Neural crest cell (in vitro differentiated cells): ENCODE data around the gene LDLRAD1. TPM values are rescaled to one million over a fixed set of nuclear protein-coding genes. Genes with fewer than 3 reads are reported as not detected.

Experiments used
- DNase-seq: peaks from one replicate; pipeline ENCODE4 v3.0.0; 2021; ENCODE audit warnings: low read depth, mixed read lengths, low spot score
- H3K27ac Mint-ChIP-seq: one replicate; pipeline ENCODE4 v1.8.0; 2021; ENCODE audit warnings: mild to moderate bottlenecking, mixed read lengths; ENCODE audit not compliant: unreplicated experiment
- H3K27me3 Mint-ChIP-seq: 2 replicates; pipeline ENCODE4 v1.8.0; 2021; ENCODE audit warnings: low read depth, mild to moderate bottlenecking, mixed read lengths
- H3K36me3 Mint-ChIP-seq: 2 replicates; pipeline ENCODE4 v1.8.0; 2021; ENCODE audit warnings: low read depth, mild to moderate bottlenecking, mixed read lengths
- H3K4me1 Mint-ChIP-seq: 2 replicates; pipeline ENCODE4 v1.8.0; 2021; ENCODE audit warnings: mixed read lengths
- H3K4me3 Mint-ChIP-seq: one replicate; pipeline ENCODE4 v1.8.0; 2021; ENCODE audit warnings: mild to moderate bottlenecking, mixed read lengths
- H3K9me3 Mint-ChIP-seq: 2 replicates; pipeline ENCODE4 v1.8.0; 2021; ENCODE audit warnings: mixed read lengths
- microRNA-seq: library from miRNA; unstranded; fragments of <30 nt; microRNA quantifications from one replicate; pipeline ENCODE4, GENCODE V29; 2020
- total RNA-seq: library from RNA; stranded (reverse); gene quantifications from 2 replicates; pipeline ENCODE4 v1.2.1, GENCODE V29; 2021
- TF ChIP-seq, protein P1 (sequence below): fragments of 200-600 bp; sonication (generic); conservative IDR thresholded peaks from 2 replicates; pipeline ENCODE4 v1.5.0; 2021; ENCODE audit warnings: antibody characterized with exemption, mild to moderate bottlenecking

The LDLRAD1 gene
- total RNA-seq, 1 donor from 2014 or later: not detected

DNA sequence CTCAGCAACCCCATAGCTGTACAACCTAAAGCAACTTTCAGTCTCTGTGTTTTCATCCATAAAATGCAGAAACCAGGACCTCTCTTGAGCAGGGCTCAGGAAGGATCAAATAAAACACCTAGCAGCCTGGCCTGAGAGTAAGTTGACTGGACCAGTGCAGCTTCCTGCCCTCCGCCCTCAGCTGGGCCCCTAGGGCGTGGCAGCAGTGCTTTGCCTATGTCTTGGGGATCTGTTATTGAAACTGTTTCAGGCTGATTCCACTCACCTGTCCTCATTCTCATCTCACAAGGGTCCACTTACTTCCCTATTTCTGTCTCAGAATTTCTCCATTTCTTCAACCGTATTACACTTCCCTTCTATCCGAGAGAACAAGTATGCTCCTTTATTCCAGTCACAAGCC, 54.5 kb downstream of the LDLRAD1 start:
- Mint-ChIP-seq H3K27me3 (no peaks in the 10 kb centered on the region), H3K4me3 (no peak overlapping the region), H3K36me3 (peaks cover 10% of the 10 kb centered on the region), H3K9me3 (no peaks in the 10 kb centered on the region), H3K27ac (no peak overlapping the region), H3K4me1 (no peaks in the 10 kb centered on the region)
- TF ChIP-seq, protein P1, sequence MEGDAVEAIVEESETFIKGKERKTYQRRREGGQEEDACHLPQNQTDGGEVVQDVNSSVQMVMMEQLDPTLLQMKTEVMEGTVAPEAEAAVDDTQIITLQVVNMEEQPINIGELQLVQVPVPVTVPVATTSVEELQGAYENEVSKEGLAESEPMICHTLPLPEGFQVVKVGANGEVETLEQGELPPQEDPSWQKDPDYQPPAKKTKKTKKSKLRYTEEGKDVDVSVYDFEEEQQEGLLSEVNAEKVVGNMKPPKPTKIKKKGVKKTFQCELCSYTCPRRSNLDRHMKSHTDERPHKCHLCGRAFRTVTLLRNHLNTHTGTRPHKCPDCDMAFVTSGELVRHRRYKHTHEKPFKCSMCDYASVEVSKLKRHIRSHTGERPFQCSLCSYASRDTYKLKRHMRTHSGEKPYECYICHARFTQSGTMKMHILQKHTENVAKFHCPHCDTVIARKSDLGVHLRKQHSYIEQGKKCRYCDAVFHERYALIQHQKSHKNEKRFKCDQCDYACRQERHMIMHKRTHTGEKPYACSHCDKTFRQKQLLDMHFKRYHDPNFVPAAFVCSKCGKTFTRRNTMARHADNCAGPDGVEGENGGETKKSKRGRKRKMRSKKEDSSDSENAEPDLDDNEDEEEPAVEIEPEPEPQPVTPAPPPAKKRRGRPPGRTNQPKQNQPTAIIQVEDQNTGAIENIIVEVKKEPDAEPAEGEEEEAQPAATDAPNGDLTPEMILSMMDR: no peak
- no peak for DNase-seq

DNA sequence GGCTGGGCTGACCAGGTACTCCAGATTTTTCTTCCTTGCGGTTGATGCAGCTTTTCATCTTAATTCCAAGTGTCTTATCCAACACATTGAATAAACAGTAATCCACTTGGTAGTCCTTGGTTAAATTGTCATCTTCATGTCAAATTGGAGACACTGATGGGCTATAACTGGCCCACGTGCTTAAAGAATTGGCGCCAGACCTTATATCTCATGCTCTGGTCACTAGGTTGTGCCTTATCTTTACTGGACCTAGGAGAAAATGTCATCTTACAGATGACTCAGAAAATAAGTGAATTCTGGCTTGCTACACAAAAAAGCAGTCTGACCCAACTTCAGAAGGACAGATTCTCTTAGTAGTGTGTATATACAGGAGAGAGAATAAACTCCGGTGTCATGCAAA, 55.6 kb downstream of the LDLRAD1 start:
- no peaks in the 10 kb centered on the region for H3K9me3 Mint-ChIP-seq

DNA sequence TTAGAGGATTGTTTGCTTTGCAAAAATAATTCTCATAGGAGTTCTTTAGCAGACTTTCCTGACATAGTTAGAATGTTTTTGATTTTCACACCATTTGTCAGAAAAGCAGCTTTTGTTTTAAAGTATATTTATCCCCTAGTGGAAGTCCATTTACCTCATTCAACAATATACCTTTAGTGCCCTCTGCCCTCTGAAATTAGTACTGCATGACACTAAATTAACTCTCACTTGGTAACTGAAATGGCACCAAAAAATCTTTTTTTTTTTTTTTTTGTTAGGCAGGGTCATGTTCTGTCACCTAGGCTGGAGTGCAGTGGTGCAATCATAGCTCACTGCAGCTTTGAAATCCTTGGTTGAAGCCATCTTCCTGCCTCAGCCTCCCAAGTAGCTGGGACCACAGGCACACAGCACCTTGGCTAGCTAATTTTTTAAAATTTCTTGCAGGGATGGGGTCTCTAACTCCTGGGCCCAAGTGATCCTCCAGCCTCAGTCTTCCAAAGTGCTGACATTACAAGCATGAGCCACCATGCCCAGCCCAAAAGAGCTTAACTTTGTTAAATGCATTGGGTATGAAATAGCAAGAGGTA, 58.2 kb downstream of the LDLRAD1 start:
- Mint-ChIP-seq H3K27ac (no peak overlapping the region), H3K4me3 (no peak overlapping the region), H3K36me3 (peaks cover 13% of the 10 kb centered on the region), H3K4me1 (no peaks in the 10 kb centered on the region), H3K9me3 (no peaks in the 10 kb centered on the region), H3K27me3 (no peaks in the 10 kb centered on the region)
- DNase-seq: no peak
- TF ChIP-seq, protein P1: peak; percentile 64

More for the DNA sequence above, 55.6 kb downstream of the LDLRAD1 start:
- Mint-ChIP-seq H3K36me3 (peaks cover 11% of the 10 kb centered on the region), H3K4me1 (no peaks in the 10 kb centered on the region), H3K4me3 (no peak overlapping the region), H3K27ac (no peak overlapping the region), H3K27me3 (no peaks in the 10 kb centered on the region)
- TF ChIP-seq, protein P1: no peak
- DNase-seq: no peak

Small RNAs within 50 kb of the gene (microRNA-seq; reads per million reads assigned to microRNA genes)
- gene MIR4781: 1.8 reads per million

Other genes starting within 250 kb of the LDLRAD1 start
- 45.6 and 47.3 TPM in 2 replicates for gene NDC1, start 179.9 kb downstream of the LDLRAD1 start, total RNA-seq
- gene YIPF1, start 128.4 kb downstream of the LDLRAD1 start, total RNA-seq: 22.2 and 25.7 TPM in 2 replicates
- gene DIO1, start 124.0 kb downstream of the LDLRAD1 start, total RNA-seq: not detected in 2 replicates
- 41.0 and 41.1 TPM in 2 replicates for gene IFT25, start 72.5 kb downstream of the LDLRAD1 start, total RNA-seq
- 45.4 and 45.8 TPM in 2 replicates for gene LRRC42, start 71.8 kb downstream of the LDLRAD1 start, total RNA-seq
- 103 and 105 TPM in 2 replicates for gene TMEM59, start 35.0 kb upstream of the LDLRAD1 start, total RNA-seq
- 8.5 and 8.7 TPM in 2 replicates for gene TCEANC2, start 35.4 kb upstream of the LDLRAD1 start, total RNA-seq
- not detected in 2 replicates for gene CDCP2, start 134.8 kb upstream of the LDLRAD1 start, total RNA-seq
- 16.0 and 17.3 TPM in 2 replicates for gene CYB5RL, start 181.8 kb upstream of the LDLRAD1 start, total RNA-seq
- 96.2 and 97.5 TPM in 2 replicates for gene MRPL37, start 182.0 kb upstream of the LDLRAD1 start, total RNA-seq